ENCODE results near the gene DAP. TPM values are rescaled to one million over a fixed set of nuclear protein-coding genes. Genes with fewer than 3 reads are reported as not detected.
A peak's percentile ranks its signal among the peaks of the same experiment; 100 is the strongest.

DAP gene
- total and polyA plus RNA-seq, 2 of the 13 experiments (the other 11 are each of a cell fraction or from before 2014, with no cell fraction given): 22.0 to 57.5 TPM

DNA sequence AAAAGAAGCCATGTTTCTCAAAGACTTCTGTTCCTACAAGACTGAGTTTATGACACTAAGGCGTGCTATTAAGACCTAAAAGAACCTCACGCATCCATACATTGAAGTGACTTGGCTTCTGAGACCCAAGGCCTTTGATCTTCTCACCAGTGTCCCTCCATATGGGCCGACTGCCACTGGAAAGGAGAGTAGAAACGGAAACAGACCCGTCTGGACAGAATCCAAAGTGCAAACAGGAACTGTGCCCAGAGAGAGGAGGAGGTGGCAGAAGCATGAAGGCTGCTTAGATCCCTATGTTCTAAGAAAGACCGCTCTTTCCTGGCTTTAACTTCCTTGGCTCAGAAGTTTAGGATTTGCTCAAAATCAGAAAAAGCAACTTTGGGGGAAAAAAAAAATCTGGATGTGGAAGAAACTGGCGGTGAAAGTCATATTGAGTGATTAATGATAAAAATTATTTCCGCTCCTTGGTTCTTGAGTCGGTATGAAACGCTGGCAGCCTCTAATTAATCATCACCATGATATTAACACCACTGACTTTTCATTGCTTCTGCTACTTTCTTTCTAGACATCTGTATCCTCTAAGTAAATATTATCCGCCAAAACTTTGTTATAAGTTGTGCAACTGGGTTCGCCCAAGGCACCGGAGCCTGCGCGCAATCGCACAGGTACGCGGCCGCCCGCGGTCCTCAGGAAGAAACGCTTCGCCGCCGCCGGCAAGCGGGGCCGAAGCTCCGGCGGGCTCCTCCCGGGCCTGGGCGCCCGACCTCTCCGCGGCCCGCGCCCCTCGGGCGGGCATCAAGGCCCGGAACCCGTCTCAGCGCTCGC, 726 bp downstream of the DAP start (continued):
- TF ChIP-seq, protein P1, sequence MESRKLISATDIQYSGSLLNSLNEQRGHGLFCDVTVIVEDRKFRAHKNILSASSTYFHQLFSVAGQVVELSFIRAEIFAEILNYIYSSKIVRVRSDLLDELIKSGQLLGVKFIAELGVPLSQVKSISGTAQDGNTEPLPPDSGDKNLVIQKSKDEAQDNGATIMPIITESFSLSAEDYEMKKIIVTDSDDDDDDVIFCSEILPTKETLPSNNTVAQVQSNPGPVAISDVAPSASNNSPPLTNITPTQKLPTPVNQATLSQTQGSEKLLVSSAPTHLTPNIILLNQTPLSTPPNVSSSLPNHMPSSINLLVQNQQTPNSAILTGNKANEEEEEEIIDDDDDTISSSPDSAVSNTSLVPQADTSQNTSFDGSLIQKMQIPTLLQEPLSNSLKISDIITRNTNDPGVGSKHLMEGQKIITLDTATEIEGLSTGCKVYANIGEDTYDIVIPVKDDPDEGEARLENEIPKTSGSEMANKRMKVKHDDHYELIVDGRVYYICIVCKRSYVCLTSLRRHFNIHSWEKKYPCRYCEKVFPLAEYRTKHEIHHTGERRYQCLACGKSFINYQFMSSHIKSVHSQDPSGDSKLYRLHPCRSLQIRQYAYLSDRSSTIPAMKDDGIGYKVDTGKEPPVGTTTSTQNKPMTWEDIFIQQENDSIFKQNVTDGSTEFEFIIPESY (CRISPR knock-in tag; IDR thresholded peaks at IDR 0.05): no peak
- no peak for TF ChIP-seq XBP1 (CRISPR knock-in tag; IDR thresholded peaks at IDR 0.05)
- no peak for TF ChIP-seq ZNF430 (CRISPR knock-in tag; IDR thresholded peaks at IDR 0.05)
- TF ChIP-seq ZIK1 (CRISPR knock-in tag; IDR thresholded peaks at IDR 0.05; ENCODE audit: borderline replicate concordance, low read depth): no peak
- TF ChIP-seq, protein P2, sequence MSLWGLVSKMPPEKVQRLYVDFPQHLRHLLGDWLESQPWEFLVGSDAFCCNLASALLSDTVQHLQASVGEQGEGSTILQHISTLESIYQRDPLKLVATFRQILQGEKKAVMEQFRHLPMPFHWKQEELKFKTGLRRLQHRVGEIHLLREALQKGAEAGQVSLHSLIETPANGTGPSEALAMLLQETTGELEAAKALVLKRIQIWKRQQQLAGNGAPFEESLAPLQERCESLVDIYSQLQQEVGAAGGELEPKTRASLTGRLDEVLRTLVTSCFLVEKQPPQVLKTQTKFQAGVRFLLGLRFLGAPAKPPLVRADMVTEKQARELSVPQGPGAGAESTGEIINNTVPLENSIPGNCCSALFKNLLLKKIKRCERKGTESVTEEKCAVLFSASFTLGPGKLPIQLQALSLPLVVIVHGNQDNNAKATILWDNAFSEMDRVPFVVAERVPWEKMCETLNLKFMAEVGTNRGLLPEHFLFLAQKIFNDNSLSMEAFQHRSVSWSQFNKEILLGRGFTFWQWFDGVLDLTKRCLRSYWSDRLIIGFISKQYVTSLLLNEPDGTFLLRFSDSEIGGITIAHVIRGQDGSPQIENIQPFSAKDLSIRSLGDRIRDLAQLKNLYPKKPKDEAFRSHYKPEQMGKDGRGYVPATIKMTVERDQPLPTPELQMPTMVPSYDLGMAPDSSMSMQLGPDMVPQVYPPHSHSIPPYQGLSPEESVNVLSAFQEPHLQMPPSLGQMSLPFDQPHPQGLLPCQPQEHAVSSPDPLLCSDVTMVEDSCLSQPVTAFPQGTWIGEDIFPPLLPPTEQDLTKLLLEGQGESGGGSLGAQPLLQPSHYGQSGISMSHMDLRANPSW (CRISPR knock-in tag; IDR thresholded peaks at IDR 0.05; ENCODE audit: borderline replicate concordance): no peak
- TF ChIP-seq ZNF431 (CRISPR knock-in tag; IDR thresholded peaks at IDR 0.05; ENCODE audit: borderline replicate concordance, low read depth): 0 out of 2 replicates have a peak, but pooled peaks have one; percentile 24
- TF ChIP-seq REPIN1 (CRISPR knock-in tag; IDR thresholded peaks at IDR 0.05; ENCODE audit: borderline replicate concordance, low read depth): no peak
- TF ChIP-seq, protein P3, sequence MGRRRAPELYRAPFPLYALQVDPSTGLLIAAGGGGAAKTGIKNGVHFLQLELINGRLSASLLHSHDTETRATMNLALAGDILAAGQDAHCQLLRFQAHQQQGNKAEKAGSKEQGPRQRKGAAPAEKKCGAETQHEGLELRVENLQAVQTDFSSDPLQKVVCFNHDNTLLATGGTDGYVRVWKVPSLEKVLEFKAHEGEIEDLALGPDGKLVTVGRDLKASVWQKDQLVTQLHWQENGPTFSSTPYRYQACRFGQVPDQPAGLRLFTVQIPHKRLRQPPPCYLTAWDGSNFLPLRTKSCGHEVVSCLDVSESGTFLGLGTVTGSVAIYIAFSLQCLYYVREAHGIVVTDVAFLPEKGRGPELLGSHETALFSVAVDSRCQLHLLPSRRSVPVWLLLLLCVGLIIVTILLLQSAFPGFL (CRISPR knock-in tag; IDR thresholded peaks at IDR 0.05): no peak
- TF ChIP-seq KDM5A (IDR thresholded peaks at IDR 0.05; ENCODE audit: borderline replicate concordance, low read length): peak; percentile 31; the same call in 1 of the 2 replicates
- TF ChIP-seq U2AF2 (IDR thresholded peaks at IDR 0.05; ENCODE audit: low read depth, low read length): no peak
- no peak for TF ChIP-seq ZNF260 (CRISPR knock-in tag; IDR thresholded peaks at IDR 0.05; ENCODE audit: borderline replicate concordance, low read depth)
- TF ChIP-seq SMAD3 (CRISPR knock-in tag; IDR thresholded peaks at IDR 0.05): no peak
- TF ChIP-seq, protein P4, sequence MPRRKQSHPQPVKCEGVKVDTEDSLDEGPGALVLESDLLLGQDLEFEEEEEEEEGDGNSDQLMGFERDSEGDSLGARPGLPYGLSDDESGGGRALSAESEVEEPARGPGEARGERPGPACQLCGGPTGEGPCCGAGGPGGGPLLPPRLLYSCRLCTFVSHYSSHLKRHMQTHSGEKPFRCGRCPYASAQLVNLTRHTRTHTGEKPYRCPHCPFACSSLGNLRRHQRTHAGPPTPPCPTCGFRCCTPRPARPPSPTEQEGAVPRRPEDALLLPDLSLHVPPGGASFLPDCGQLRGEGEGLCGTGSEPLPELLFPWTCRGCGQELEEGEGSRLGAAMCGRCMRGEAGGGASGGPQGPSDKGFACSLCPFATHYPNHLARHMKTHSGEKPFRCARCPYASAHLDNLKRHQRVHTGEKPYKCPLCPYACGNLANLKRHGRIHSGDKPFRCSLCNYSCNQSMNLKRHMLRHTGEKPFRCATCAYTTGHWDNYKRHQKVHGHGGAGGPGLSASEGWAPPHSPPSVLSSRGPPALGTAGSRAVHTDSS (CRISPR knock-in tag; conservative IDR thresholded peaks at IDR 0.05): no peak
- TF ChIP-seq, protein P5, sequence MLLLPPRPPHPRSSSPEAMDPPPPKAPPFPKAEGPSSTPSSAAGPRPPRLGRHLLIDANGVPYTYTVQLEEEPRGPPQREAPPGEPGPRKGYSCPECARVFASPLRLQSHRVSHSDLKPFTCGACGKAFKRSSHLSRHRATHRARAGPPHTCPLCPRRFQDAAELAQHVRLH (CRISPR knock-in tag; IDR thresholded peaks at IDR 0.05; ENCODE audit: borderline replicate concordance, low read depth): no peak
- TF ChIP-seq KDM6A (CRISPR knock-in tag; IDR thresholded peaks at IDR 0.05; ENCODE audit: low read depth): 0 out of 2 replicates have a peak, but pooled peaks have one; percentile 16
- no peak for TF ChIP-seq ZNF569 (CRISPR knock-in tag; IDR thresholded peaks at IDR 0.05; ENCODE audit: borderline replicate concordance)
- TF ChIP-seq TOPORS (CRISPR knock-in tag; IDR thresholded peaks at IDR 0.05): peak; percentile 19; the same call in 1 of the 2 replicates
- TF ChIP-seq MAF1 (CRISPR knock-in tag; IDR thresholded peaks at IDR 0.05; ENCODE audit: borderline replicate concordance): no peak
- TF ChIP-seq ZNF253 (CRISPR knock-in tag; IDR thresholded peaks at IDR 0.05; ENCODE audit: borderline replicate concordance): no peak
- no peak for TF ChIP-seq BORCS8-MEF2B (CRISPR knock-in tag; IDR thresholded peaks at IDR 0.05)

Data from HepG2 (cell line).